Sigmoid colon (tissue), 7 donors: ENCODE data around the gene CD300LG. TPM values are rescaled to one million over a fixed set of nuclear protein-coding genes. Genes with fewer than 3 reads are reported as not detected.
"Not testable (repeated sequence)": the region's sequence is repeated elsewhere in the genome, so short reads cannot be mapped to it uniquely, and the experiment has no call there.

Source experiments
- DNase-seq: peaks from one replicate; pipeline ENCODE4 v3.0.0-alpha.2; 2019
- H3K27ac ChIP-seq, 4 donors: fragments of 200-600 bp; sonication (generic); one replicate each; pipeline ENCODE4 v1.5.1; 2016 to 2019; ENCODE audit warnings: mild to moderate bottlenecking in 1 of 4
- H3K27me3 ChIP-seq, 3 donors: fragments of 200-600 bp; sonication (generic); one replicate each; pipeline ENCODE4 v1.5.1; 2019; ENCODE audit warnings: mild to moderate bottlenecking in 1 of 3
- H3K36me3 ChIP-seq, 4 donors: fragments of 200-600 bp; sonication (generic); one replicate each; pipeline ENCODE4 v1.5.1; 2016 to 2019
- H3K4me1 ChIP-seq, 4 donors: fragments of 200-600 bp; sonication (generic); one replicate each; pipeline ENCODE4 v1.5.1; 2017 to 2019
- H3K4me3 ChIP-seq, 4 donors: fragments of 200-600 bp; sonication (generic); one replicate each; pipeline ENCODE4 v1.5.1; 2017 to 2019; ENCODE audit warnings: mild to moderate bottlenecking in 2 of 4, moderate library complexity in 1 of 4
- H3K9me3 ChIP-seq, 4 donors: fragments of 200-600 bp in 3 of 4; sonication (generic) in 3 of 4; one replicate each; pipeline versions ENCODE4 v1.5.1 to v1.6.1; 2013 to 2019
- EP300 ChIP-seq, 4 donors: sonication (generic); formaldehyde crosslinking; IDR thresholded peaks; one replicate each; pipeline ENCODE4 v1.6.1; 2017; ENCODE audit warnings: antibody characterized with exemption in 4 of 4
- POLR2A ChIP-seq, 2 donors: fragments of 450-650 bp; IDR thresholded peaks; one replicate each; pipeline ENCODE4 v1.6.1; 2016; ENCODE audit warnings: antibody characterized with exemption in 2 of 2, mild to moderate bottlenecking in 2 of 2, moderate library complexity in 2 of 2
- POLR2AphosphoS5 ChIP-seq, 4 donors: sonication (generic); formaldehyde crosslinking; IDR thresholded peaks; one replicate each; pipeline ENCODE4 v1.6.1; 2017; ENCODE audit warnings: antibody characterized with exemption in 4 of 4
- WGBS, 2 donors: extraction: QIAGEN DNeasy Blood & Tissue Kit; methylation state at CpG; one replicate each; pipeline ENCODE4 v1.1.7; 2013; 5-methylcytosine and 5-hydroxymethylcytosine counted together
- intact Hi-C: fragments of 100-400 bp; cut with DNase I; formaldehyde crosslinking; loops from one replicate; pipeline ENCODE4 v1.15.1; 2023
- polyA plus RNA-seq, 3 donors: library from polyadenylated mRNA; stranded (reverse); fragments of 200-250 nt; gene quantifications; one replicate each; pipeline ENCODE4 v1.2.3, GENCODE V29; 2013
- total RNA-seq, 4 donors: library from RNA; depleted of rRNA; stranded (reverse); fragments of >200 nt; gene quantifications; one replicate each; pipeline ENCODE4 v1.1.0, GENCODE V29; 2016
- TF ChIP-seq, protein P1 (sequence below), 4 experiments: fragments of 450-650 bp in 3 of 4; fragments of 200-600 bp in 1 of 4; IDR thresholded peaks; one replicate each; pipeline ENCODE4 v1.5.1; 2016 to 2019; ENCODE audit warnings: antibody characterized with exemption in 4 of 4, mild to moderate bottlenecking in 3 of 4, moderate library complexity in 2 of 4
- donor health status: healthy with polysubstance abuse.
- donor health status: Bipolar disorder and iron deficiency.
- donor health status: healthy.

The CD300LG gene
- total and polyA plus RNA-seq, 7 donors: 0.60 to 5.3 (median 1.7) TPM; not detected in 1

GRCh38 chr17:43860927-43861622 lies 14.1 kb downstream of the CD300LG start:
- Histone ChIP-seq H3K36me3 (no peaks in the 10 kb centered on the region), H3K4me3 (no peak overlapping the region), H3K27me3 (peaks cover 0 to 20% (median 0%) of the 10 kb centered on the region in 3 donors), H3K4me1 (peaks cover 0 to 12% (median 0%) of the 10 kb centered on the region in 4 donors), H3K27ac (peak overlapping the region in 2 of 4 donors; percentile 3 to 8), H3K9me3 (no peaks in the 10 kb centered on the region)
- WGBS, 2 donors: 69 to 77% methylated on average over 9 of the region's 9 CpGs
- intact Hi-C loops: no loop called here
- TF ChIP-seq POLR2AphosphoS5 (IDR thresholded peaks at IDR 0.05) (no peak), EP300 (IDR thresholded peaks at IDR 0.05) (no peak), POLR2A (IDR thresholded peaks at IDR 0.05) (no peak)
- TF ChIP-seq, protein P1, sequence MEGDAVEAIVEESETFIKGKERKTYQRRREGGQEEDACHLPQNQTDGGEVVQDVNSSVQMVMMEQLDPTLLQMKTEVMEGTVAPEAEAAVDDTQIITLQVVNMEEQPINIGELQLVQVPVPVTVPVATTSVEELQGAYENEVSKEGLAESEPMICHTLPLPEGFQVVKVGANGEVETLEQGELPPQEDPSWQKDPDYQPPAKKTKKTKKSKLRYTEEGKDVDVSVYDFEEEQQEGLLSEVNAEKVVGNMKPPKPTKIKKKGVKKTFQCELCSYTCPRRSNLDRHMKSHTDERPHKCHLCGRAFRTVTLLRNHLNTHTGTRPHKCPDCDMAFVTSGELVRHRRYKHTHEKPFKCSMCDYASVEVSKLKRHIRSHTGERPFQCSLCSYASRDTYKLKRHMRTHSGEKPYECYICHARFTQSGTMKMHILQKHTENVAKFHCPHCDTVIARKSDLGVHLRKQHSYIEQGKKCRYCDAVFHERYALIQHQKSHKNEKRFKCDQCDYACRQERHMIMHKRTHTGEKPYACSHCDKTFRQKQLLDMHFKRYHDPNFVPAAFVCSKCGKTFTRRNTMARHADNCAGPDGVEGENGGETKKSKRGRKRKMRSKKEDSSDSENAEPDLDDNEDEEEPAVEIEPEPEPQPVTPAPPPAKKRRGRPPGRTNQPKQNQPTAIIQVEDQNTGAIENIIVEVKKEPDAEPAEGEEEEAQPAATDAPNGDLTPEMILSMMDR (IDR thresholded peaks at IDR 0.05): no peak
- DNase-seq: peak; percentile 67

DNA sequence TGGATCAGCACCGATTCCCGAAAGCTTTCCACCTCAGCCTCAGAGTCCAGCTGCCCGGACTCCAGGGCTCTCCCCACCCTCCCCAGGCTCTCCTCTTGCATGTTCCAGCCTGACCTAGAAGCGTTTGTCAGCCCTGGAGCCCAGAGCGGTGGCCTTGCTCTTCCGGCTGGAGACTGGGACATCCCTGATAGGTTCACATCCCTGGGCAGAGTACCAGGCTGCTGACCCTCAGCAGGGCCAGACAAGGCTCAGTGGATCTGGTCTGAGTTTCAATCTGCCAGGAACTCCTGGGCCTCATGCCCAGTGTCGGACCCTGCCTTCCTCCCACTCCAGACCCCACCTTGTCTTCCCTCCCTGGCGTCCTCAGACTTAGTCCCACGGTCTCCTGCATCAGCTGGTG lies 15.0 kb downstream of the CD300LG start:
- intact Hi-C loops: no loop called here
- H3K27ac ChIP-seq: peak overlapping the region in 1 of 4 donors; percentile 8
- H3K4me1 ChIP-seq: peaks cover 0 to 12% (median 0%) of the 10 kb centered on the region in 4 donors
- TF ChIP-seq EP300 (IDR thresholded peaks at IDR 0.05) (no peak), POLR2AphosphoS5 (IDR thresholded peaks at IDR 0.05) (no peak), POLR2A (IDR thresholded peaks at IDR 0.05) (no peak)
- TF ChIP-seq, protein P1 (IDR thresholded peaks at IDR 0.05): no peak
- no peak overlapping the region for H3K4me3 ChIP-seq
- no peaks in the 10 kb centered on the region for H3K36me3 ChIP-seq
- H3K27me3 ChIP-seq: peaks cover 0 to 11% (median 0%) of the 10 kb centered on the region in 3 donors
- 86 to 94% methylated on average over 9 of the region's 9 CpGs for WGBS, 2 donors
- H3K9me3 ChIP-seq: no peaks in the 10 kb centered on the region
- DNase-seq: no peak

DNA sequence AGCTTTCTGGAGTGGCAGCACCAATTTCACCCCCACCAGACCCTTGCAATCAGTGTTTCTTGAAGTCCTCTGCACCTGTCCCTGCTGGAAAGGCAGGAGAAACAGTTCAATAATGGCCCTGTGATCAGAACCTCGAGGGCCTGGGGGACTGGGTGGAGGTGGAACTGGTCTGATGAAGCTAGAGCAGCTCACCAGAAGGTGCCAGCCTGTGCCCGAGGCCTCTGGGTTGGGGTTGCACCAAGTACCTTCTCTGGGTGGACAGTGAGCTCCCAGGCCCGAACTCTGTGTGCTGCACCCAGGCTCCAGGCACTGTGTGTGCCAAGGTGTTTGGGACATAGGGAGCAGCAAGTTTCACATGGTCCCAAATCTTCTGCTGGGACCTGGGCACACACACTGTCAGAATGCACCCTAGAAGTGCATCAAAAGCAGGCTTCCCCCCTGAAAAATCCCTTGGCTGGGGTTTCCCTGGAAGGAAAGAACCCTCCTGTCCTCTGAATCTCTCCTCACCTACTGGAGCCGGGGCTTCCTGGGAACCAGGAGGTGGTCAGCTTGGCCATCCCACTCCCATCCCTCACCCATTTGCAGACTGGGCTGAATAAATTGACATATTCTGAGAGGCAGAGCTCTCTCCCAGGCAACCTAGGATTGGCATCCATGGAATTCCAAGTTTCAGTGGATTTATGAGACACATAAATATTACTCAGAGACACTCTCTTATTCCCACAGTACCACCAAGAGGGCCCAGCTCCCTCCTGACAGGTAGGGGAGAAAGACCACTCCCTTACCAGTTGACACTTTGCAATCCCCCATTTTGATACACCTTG lies 17.4 kb downstream of the CD300LG start:
- TF ChIP-seq EP300 (IDR thresholded peaks at IDR 0.05): no peak
- TF ChIP-seq POLR2A (IDR thresholded peaks at IDR 0.05): no peak
- TF ChIP-seq, protein P1 (IDR thresholded peaks at IDR 0.05): no peak
- TF ChIP-seq POLR2AphosphoS5 (IDR thresholded peaks at IDR 0.05): no peak
- WGBS, 2 donors: 74 to 81% methylated on average over 4 of the region's 4 CpGs
- Histone ChIP-seq H3K4me1 (peaks cover 0 to 12% (median 0%) of the 10 kb centered on the region in 4 donors), H3K27me3 (no peaks in the 10 kb centered on the region), H3K27ac (no peak overlapping the region), H3K9me3 (no peaks in the 10 kb centered on the region), H3K4me3 (no peak overlapping the region), H3K36me3 (no peaks in the 10 kb centered on the region)
- intact Hi-C loops: no loop called here
- no peak for DNase-seq

DNA sequence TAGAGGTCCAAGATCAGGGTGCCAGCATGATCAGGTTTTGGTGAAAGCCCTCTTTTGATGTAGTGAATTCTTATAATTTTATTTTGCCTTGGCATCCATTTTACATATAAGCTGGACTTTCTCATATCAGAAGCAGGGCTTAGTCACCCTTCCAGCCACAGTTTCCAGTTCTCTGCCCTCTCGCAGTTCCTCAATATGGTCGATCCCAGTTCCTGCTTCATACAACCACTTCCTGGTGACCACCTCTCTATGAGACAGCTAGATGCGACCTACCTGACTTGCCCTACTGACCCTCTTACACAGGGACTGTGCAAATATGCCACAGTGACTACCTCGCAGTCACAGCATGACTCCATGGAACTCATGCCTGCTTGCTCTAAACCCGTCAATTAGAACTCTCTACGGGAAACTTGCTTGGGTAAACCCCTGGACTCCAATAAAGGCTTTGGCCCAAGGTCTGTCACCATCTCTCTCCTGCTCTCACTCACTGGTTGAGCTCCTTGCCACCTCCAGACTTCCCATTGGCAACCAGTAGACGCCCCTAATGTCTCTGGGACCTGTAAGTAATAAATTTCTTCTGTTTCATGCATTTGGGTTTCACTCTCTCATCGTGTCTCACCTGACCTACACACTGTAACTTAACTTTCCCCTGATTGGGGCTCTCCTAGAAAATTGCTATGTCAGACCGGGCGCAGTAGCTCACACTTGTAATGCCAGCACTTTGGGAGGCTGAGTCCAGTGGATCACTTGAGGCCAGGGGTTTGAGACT lies 21.4 kb downstream of the CD300LG start:
- 84 to 92% methylated on average over 10 of the region's 10 CpGs for WGBS, 2 donors
- no peaks in the 10 kb centered on the region for H3K9me3 ChIP-seq
- peak; percentile 19 for DNase-seq
- H3K27me3 ChIP-seq: no peaks in the 10 kb centered on the region
- TF ChIP-seq, protein P1 (IDR thresholded peaks at IDR 0.05): no peak
- no peak for TF ChIP-seq EP300 (IDR thresholded peaks at IDR 0.05)
- no peak for TF ChIP-seq POLR2A (IDR thresholded peaks at IDR 0.05)
- TF ChIP-seq POLR2AphosphoS5 (IDR thresholded peaks at IDR 0.05): no peak
- no peak overlapping the region for H3K4me3 ChIP-seq
- no peak overlapping the region for H3K27ac ChIP-seq
- H3K4me1 ChIP-seq: peaks cover 0 to 5% (median 0%) of the 10 kb centered on the region in 4 donors
- H3K36me3 ChIP-seq: no peaks in the 10 kb centered on the region
- intact Hi-C loops: no loop called here

DNA sequence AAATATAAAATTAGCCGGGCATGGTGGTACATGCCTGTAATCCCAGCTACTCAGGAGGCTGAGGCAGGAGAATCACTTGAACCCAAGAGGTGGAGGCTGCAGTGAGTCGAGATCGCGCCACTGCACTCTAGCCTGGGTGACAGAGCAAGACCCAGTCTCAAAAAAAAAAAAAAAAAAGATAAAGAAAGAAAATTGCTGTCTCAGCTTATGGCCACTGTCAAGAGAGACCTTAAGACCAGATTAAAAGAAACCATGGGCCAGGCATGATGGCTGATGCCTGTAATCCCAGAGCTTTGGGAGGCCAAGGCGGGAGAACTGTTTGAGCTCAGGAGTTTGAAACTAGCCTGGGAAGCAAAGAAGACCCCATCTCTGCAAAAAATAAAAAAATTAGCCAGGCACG lies 22.1 kb downstream of the CD300LG start:
- H3K36me3 ChIP-seq, H3K27me3 ChIP-seq, H3K9me3 ChIP-seq, H3K4me1 ChIP-seq, intact Hi-C loops, H3K4me3 ChIP-seq, DNase-seq, H3K27ac ChIP-seq: not testable (repeated sequence)
- 80 to 90% methylated on average over 6 of the region's 6 CpGs for WGBS, 2 donors
